Measurements from ENCODE around the gene ZNF681. TPM values are rescaled to one million over a fixed set of nuclear protein-coding genes. Genes with fewer than 3 reads are reported as not detected.
"Not testable (repeated sequence)": the region's sequence is repeated elsewhere in the genome, so short reads cannot be mapped to it uniquely, and the experiment has no call there.

The ZNF681 gene
- total RNA-seq, result 0.15 TPM

- peak; percentile 80 for ATAC-seq
Observed at GRCh38 chr19:23758187-23759074, at the start of gene ZNF681. ZNF681 (minus strand) TSS chr19:23758891; CDS start chr19:23758749, 142 bp downstream.

GRCh38 chr19:23804676-23805075, 46.0 kb upstream of the ZNF681 start:
- DNase-seq (ENCODE audit: low spot score) (no peak), ATAC-seq (no peak)

More at GRCh38 chr19:23758187-23759074, at the start of gene ZNF681:
- DNase-seq (ENCODE audit: low spot score), result peak; percentile 56

GRCh38 chr19:23802290-23802689, 43.6 kb upstream of the ZNF681 start:
- ATAC-seq (no peak), DNase-seq (ENCODE audit: low spot score) (no peak)

- ATAC-seq (no peak), DNase-seq (ENCODE audit: low spot score) (no peak)
Observed at GRCh38 chr19:23801803-23802202, 43.1 kb upstream of the ZNF681 start.

GRCh38 chr19:23800868-23801267, 42.2 kb upstream of the ZNF681 start:
- DNase-seq (ENCODE audit: low spot score) (no peak), ATAC-seq (no peak)

GRCh38 chr19:23800271-23800670, 41.6 kb upstream of the ZNF681 start:
- ATAC-seq (no peak), DNase-seq (ENCODE audit: low spot score) (no peak)

- no peak for DNase-seq (ENCODE audit: low spot score)
- ATAC-seq, result no peak
Observed at GRCh38 chr19:23799321-23799720, 40.6 kb upstream of the ZNF681 start.

- ATAC-seq, result no peak
- DNase-seq (ENCODE audit: low spot score), result no peak
Observed at GRCh38 chr19:23795462-23795861, 36.8 kb upstream of the ZNF681 start.

GRCh38 chr19:23792784-23793183, 34.1 kb upstream of the ZNF681 start:
- ATAC-seq, result no peak
- DNase-seq (ENCODE audit: low spot score), result no peak

GRCh38 chr19:23790641-23791488, 32.2 kb upstream of the ZNF681 start:
- DNase-seq (ENCODE audit: low spot score) (no peak), ATAC-seq (no peak)

- no peak for DNase-seq (ENCODE audit: low spot score)
- ATAC-seq, result no peak
Observed at GRCh38 chr19:23789246-23789645, 30.6 kb upstream of the ZNF681 start.

- DNase-seq (ENCODE audit: low spot score) (no peak), ATAC-seq (no peak)
Observed at GRCh38 chr19:23788411-23788810, 29.7 kb upstream of the ZNF681 start.

GRCh38 chr19:23787106-23787505, 28.4 kb upstream of the ZNF681 start:
- ATAC-seq, result no peak
- no peak for DNase-seq (ENCODE audit: low spot score)

- ATAC-seq (no peak), DNase-seq (ENCODE audit: low spot score) (no peak)
Observed at GRCh38 chr19:23785982-23786381, 27.3 kb upstream of the ZNF681 start.

- DNase-seq (ENCODE audit: low spot score) (no peak), ATAC-seq (no peak)
Observed at GRCh38 chr19:23784274-23784673, 25.6 kb upstream of the ZNF681 start.

GRCh38 chr19:23783636-23784035, 24.9 kb upstream of the ZNF681 start:
- DNase-seq (ENCODE audit: low spot score), result no peak
- ATAC-seq, result no peak

GRCh38 chr19:23779645-23780044, 21.0 kb upstream of the ZNF681 start:
- ATAC-seq, result no peak

GRCh38 chr19:23778566-23778965, 19.9 kb upstream of the ZNF681 start:
- no peak for ATAC-seq
- no peak for DNase-seq (ENCODE audit: low spot score)

More at GRCh38 chr19:23779645-23780044, 21.0 kb upstream of the ZNF681 start:
- DNase-seq (ENCODE audit: low spot score), result no peak

GRCh38 chr19:23778036-23778435, 19.3 kb upstream of the ZNF681 start:
- not testable (repeated sequence) for ATAC-seq; DNase-seq (ENCODE audit: low spot score)

- DNase-seq (ENCODE audit: low spot score) (no peak), ATAC-seq (no peak)
Observed at GRCh38 chr19:23777216-23777615, 18.5 kb upstream of the ZNF681 start.

GRCh38 chr19:23776507-23777205, 18.0 kb upstream of the ZNF681 start:
- ATAC-seq (no peak), DNase-seq (ENCODE audit: low spot score) (no peak)
